Activated CD8-positive, alpha-beta memory T cell treated with anti-CD3 and anti-CD28 coated beads for 48 hours (primary cell): Measurements from ENCODE around the gene TMEM132E.
A peak's percentile ranks its signal among the peaks of the same experiment; 100 is the strongest.

Experiments used
- DNase-seq, 3 experiments: peaks; one replicate each; pipeline ENCODE4 v3.0.0-alpha.2; 2020; ENCODE audit warnings: low read depth in 2 of 3, low spot score in 2 of 3

Gene TMEM132E

DNA sequence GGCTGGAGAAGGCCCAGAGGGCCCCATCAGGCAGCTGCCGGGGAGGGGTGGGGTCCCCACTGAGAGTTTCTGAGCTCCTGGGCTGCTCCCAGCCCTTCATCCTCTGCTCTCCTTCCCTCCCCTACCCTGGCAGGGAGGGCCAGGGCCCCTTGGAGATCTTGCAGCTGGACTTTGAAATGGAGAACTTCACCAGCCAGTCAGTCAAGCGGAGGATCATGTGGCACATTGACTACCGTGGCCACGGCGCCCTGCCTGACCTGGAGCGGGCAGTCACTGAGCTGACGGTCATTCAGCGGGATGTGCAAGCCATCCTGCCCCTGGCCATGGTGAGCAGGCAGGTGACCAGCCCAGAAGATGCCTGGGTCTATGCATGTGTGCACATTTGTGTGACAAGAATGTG lies 49.5 kb downstream of the TMEM132E start:
- DNase-seq: no peak

GRCh38 chr17:34633351-34633750 lies 54.0 kb downstream of the TMEM132E start:
- no peak for DNase-seq

DNA sequence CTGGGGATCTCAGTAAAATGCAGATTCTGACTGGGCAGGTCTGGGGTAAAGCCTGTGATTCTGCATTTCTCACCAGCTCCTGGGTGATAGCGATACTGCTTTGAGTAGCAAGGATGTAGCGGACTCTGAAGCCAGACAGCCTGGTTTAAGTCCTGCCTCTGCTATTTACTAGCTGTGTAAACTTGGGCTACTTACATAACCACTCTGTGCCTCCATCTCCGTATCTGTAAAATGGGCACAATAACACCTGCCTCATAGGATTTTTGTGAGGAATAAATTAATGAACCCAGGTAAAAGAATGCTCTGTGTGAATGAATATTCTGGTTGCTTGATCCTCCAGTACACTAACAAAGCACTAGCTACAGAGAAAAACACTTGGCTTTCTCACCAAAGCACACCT lies 54.4 kb downstream of the TMEM132E start:
- DNase-seq: no peak

DNA sequence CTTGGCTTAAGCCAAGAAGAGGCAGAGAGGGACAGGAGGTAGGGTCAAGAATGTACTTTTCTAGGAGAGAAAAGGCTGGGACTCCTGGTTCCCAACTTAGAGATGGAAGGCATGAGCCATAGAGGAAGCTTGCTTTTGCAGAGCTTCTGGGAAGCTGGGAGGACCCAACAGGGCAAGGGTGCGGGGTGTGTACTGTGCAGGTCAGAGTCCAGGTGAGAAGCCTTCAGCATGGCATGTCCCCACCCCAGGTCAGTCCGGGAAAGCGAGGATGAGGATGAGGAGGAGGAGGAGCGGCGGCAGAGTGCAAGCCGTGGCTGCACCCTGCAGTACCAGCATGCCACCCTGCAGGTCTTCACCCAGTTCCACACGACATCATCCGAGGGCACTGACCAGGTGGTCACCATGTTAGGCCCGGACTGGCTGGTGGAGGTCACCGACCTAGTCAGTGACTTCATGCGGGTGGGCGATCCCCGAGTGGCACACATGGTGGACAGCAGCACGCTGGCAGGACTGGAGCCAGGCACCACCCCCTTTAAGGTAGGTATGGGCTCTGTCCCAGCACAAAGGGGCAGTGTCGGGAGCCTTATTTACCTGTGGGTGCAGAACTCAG lies 55.3 kb downstream of the TMEM132E start:
- DNase-seq: no peak

DNA sequence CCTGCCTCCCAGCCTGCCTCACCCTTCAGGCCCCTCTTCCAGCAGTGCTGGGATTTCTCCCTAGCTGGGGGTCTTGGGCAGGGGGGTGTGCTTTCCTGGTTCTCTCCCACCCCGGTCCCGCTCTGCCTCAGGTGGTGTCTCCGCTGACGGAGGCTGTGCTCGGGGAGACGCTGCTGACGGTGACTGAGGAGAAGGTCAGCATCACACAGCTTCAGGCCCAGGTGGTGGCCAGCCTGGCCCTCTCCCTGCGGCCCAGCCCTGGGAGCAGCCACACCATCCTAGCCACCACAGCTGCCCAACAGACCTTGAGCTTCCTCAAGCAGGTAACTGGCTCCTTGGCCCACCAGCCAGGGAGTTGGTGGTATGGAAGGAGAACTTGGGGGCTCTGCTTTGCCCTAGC lies 56.5 kb downstream of the TMEM132E start:
- DNase-seq: no peak

GRCh38 chr17:34637041-34637547 lies 57.7 kb downstream of the TMEM132E start:
- DNase-seq: no peak

DNA sequence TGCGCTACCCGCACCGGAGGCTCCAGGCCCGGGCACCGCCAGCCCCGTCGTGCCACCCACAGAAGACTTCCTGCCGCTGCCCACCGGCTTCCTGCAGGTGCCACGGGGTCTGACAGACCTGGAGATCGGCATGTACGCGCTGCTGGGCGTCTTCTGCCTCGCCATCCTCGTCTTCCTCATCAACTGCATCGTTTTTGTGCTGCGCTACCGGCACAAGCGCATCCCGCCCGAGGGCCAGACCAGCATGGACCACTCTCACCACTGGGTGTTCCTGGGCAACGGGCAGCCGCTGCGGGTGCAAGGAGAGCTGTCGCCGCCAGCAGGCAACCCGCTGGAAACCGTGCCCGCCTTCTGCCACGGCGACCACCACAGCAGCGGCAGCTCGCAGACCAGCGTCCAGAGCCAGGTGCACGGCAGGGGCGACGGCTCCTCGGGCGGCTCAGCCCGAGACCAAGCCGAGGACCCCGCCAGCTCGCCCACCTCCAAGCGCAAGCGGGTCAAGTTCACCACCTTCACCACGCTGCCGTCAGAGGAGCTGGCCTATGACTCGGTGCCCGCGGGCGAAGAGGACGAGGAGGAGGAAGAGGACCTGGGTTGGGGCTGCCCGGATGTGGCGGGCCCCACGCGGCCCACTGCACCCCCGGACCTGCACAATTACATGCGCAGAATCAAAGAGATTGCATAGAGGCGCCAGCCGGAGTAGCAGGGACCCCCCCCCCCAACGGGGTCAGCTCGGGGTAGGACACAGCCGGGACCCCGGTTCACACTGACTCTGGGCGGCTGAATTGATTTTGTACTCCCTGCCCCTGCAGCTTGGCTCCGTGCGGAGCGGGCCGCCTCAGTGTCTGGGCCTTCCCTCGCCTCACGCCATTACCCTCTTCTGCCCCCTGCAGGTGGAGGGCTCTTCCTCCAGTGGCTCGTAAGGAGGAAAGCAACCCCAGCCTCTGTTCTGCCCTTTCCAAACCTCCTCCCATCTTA lies 58.5 kb downstream of the TMEM132E start:
- DNase-seq: peak; percentile 50 to 75 (median 67)

GRCh38 chr17:34638526-34639260 lies 59.3 kb downstream of the TMEM132E start:
- no peak for DNase-seq

DNA sequence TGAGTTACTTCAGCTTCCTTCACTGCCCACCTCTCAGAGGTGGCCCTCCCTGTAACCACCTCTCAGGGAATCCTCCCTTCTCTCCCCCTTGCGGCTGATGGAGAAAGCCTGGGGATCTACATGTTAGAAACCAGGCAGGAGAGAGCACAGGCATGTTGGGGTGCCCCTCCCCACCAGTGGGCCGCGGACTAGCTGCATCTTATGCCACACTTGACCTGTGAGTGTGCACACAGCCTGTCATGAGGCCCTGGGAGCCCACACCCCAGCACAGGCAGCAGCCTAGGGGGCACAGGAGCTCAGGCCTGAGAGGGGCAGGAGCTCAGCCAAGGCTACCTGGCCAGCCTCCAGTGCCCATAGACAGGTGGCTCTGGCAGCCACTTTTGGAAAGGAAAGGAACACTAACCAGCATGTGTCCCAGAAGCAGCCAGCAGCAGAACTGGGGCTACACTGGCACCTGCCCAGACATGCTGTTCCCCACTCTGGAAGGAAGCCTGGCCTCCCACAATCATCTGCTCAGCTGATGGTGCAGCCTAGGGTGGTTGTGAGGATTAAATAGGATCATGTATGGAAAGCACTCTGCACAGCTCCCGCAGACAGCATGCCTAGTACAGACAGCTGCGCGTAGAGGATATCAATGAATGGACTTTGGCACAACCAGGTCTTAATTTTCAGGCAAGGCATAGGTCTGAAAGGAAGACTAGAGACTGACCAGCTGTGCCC lies 60.5 kb downstream of the TMEM132E start:
- DNase-seq: no peak

DNA sequence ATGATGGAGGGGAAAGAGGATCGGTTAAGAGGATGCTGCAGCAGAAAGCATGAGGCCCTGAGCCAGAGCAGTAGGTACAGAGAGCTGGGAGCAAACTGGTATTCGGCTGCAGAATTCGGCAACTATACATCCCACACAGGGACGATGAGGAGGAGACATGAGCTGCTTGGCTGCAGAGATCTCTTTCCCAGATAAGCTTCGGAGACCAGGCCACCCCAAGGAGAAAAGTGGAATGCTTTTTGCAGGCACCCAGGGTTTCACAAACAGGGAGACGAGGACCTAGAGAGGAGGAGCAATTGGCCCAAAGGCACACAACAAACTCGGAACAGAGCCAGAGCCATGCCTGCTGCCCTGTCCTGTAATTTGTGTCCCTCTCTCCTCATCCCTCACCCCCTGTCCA lies 62.0 kb downstream of the TMEM132E start:
- no peak for DNase-seq

GRCh38 chr17:34644941-34645550 lies 65.7 kb downstream of the TMEM132E start:
- DNase-seq: no peak

DNA sequence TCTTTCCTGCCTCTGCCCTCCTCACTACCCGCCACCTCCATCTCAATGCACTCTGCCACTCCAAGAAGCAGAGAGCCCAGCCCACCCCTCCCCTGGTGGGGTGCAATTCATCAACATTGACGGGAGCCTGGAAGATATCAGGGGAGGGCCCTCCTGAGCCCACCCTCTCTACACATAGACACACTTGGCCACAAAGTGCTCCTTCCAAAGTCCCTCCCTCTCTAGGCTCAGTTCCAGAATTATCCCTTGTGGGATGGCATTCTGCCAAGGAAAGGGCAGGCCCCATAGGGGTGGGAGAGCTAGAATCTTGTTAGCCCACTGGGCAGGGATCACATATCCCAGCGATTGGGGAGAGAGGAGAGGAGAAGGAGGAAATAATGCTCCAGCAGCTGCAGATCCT lies 66.2 kb downstream of the TMEM132E start:
- DNase-seq: no peak

DNA sequence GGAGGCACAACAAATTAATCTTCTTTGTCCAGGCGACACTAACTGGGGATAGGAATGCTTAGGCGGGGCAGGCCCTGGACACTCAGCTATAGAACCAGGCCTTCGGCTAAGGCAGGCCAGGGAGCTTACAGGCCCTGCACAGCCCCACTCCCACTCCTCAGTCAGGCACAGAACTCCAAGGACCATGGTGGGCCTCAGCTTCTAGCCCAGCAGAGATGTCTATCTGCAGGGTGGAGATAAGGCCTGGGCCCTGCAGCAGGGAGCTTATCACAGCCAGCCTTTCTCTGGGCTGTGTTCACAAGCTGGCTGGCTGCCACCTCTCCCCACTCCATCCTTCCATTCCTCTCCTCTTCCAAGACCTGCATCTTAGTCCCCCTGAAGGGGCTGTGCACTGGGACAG lies 68.1 kb downstream of the TMEM132E start:
- no peak for DNase-seq

- no peak for DNase-seq
Observed at GRCh38 chr17:34650051-34650750, 70.8 kb downstream of the TMEM132E start.

GRCh38 chr17:34651402-34651811 lies 72.0 kb downstream of the TMEM132E start:
- DNase-seq: no peak

- no peak for DNase-seq
Observed at GRCh38 chr17:34652021-34652555, 72.7 kb downstream of the TMEM132E start.

- DNase-seq: no peak
Observed at GRCh38 chr17:34653511-34653910, 74.1 kb downstream of the TMEM132E start.

DNA sequence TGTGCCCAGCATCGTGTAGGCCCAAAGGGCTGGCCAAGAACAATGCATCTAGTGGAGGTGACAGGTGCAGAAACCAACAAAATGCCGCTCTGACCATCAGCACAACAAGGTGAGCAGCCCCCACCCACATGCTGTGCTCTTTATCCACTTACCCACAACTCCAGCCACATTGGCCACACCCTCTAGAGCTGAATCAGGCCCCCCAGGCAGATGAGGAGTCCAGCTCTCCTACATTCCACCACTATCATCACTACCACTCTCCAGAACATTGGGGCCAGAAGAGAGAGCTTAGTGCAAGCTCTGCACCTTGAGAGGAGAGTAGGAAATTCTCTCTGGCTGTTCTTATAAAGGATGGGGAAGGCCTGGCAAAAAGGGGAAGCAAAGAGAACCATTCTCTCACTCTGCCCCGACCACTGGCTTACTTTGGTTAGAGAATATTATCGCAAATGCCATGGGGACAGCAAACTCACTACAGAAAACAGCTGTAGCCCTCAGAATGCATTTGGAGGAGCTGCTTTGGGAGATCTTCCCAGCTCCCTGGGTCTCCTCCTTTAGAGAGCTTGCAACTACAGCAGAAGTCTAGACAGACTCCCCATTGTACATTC lies 75.0 kb downstream of the TMEM132E start:
- no peak for DNase-seq

- no peak for DNase-seq
Observed at GRCh38 chr17:34654881-34655276, 75.5 kb downstream of the TMEM132E start.
